SK-N-SH treated with all-trans-retinoic acid at 6 μM for 48 hours (cell line): ENCODE data around the gene FBLN5.

Source experiments
- ATAC-seq: fragments of 200-7000 bp; cut with Tn5 transposase; 3 replicates; pipeline ENCODE4 v1.9.1; 2020; ENCODE audit warnings: mild to moderate bottlenecking, moderate library complexity
- ARNTL ChIP-seq: fragments of 450-650 bp; formaldehyde crosslinking; IDR thresholded peaks from 2 replicates; pipeline ENCODE4 v1.5.0; 2020; ENCODE audit warnings: low read depth, mild to moderate bottlenecking, moderate library complexity, borderline replicate concordance
- BACH2 ChIP-seq: fragments of 250-450 bp; sonication (Bioruptor Pico); IDR thresholded peaks from 2 replicates; pipeline ENCODE4 v1.9.0; 2021; ENCODE audit warnings: mild to moderate bottlenecking, borderline replicate concordance
- CREB5 ChIP-seq: fragments of 250-450 bp; sonication (Bioruptor Pico); IDR thresholded peaks from 2 replicates; pipeline ENCODE4 v1.5.1; 2020; ENCODE audit warnings: low read depth, mild to moderate bottlenecking, moderate library complexity
- CSDC2 ChIP-seq: fragments of 250-450 bp; sonication (Bioruptor Pico); IDR thresholded peaks from 2 replicates; pipeline ENCODE4 v1.5.0; 2020; ENCODE audit warnings: mild to moderate bottlenecking, moderate library complexity
- CSRNP3 ChIP-seq: fragments of 250-450 bp; sonication (Bioruptor Pico); IDR thresholded peaks from 2 replicates; pipeline ENCODE4 v1.5.1; 2021; ENCODE audit warnings: mild to moderate bottlenecking, moderate library complexity
- ESRRG ChIP-seq: fragments of 250-450 bp; sonication (Bioruptor Pico); IDR thresholded peaks from 2 replicates; pipeline ENCODE4 v1.6.1; 2021; ENCODE audit warnings: mild to moderate bottlenecking
- GLIS3 ChIP-seq: fragments of 250-450 bp; sonication (Bioruptor Pico); IDR thresholded peaks from 2 replicates; pipeline ENCODE4 v1.5.0; 2020; ENCODE audit warnings: mild to moderate bottlenecking, moderate library complexity
- ISL1 ChIP-seq: fragments of 250-450 bp; sonication (Bioruptor Pico); IDR thresholded peaks from 2 replicates; pipeline ENCODE4 v2.1.2; 2022; ENCODE audit warnings: mild to moderate bottlenecking, moderate library complexity
- OSR1 ChIP-seq: fragments of 250-450 bp; sonication (Bioruptor Pico); IDR thresholded peaks from 2 replicates; pipeline ENCODE4 v1.8.0; 2022; ENCODE audit warnings: moderate library complexity, mild to moderate bottlenecking, inconsistent platforms
- PATZ1 ChIP-seq: fragments of 250-450 bp; sonication (Bioruptor Pico); IDR thresholded peaks from 2 replicates; pipeline ENCODE4 v1.8.0; 2020; ENCODE audit warnings: mild to moderate bottlenecking, moderate library complexity, borderline replicate concordance
- POU6F1 ChIP-seq: fragments of 250-450 bp; sonication (Bioruptor Pico); IDR thresholded peaks from 2 replicates; pipeline ENCODE4 v1.8.0; 2021; ENCODE audit warnings: low read depth, mild to moderate bottlenecking, moderate library complexity, borderline replicate concordance
- RARB ChIP-seq: fragments of 250-450 bp; sonication (Bioruptor Pico); IDR thresholded peaks from 2 replicates; pipeline ENCODE4 v1.8.0; 2021; ENCODE audit warnings: mild to moderate bottlenecking, moderate library complexity
- TCF4 ChIP-seq: fragments of 250-450 bp; sonication (Bioruptor Pico); IDR thresholded peaks from 2 replicates; pipeline ENCODE4 v1.8.0; 2021; ENCODE audit warnings: mild to moderate bottlenecking, moderate library complexity, borderline replicate concordance
- TOX ChIP-seq: fragments of 250-450 bp; sonication (Bioruptor Pico); IDR thresholded peaks from 2 replicates; pipeline ENCODE4 v1.8.0; 2021; ENCODE audit warnings: mild to moderate bottlenecking, moderate library complexity, borderline replicate concordance
- TSHZ2 ChIP-seq: fragments of 250-450 bp; sonication (Bioruptor Pico); IDR thresholded peaks from 2 replicates; pipeline ENCODE4 v1.5.0; 2020; ENCODE audit warnings: mild to moderate bottlenecking, moderate library complexity
- ZC3H10 ChIP-seq: fragments of 250-450 bp; sonication (Bioruptor Pico); IDR thresholded peaks from 2 replicates; pipeline ENCODE4 v1.5.1; 2021; ENCODE audit warnings: mild to moderate bottlenecking, moderate library complexity
- ZFP3 ChIP-seq: fragments of 250-450 bp; sonication (Bioruptor Pico); IDR thresholded peaks from 2 replicates; pipeline ENCODE4 v1.5.0; 2020; ENCODE audit warnings: mild to moderate bottlenecking, moderate library complexity
- ZFP30 ChIP-seq: fragments of 450-650 bp; formaldehyde crosslinking; IDR thresholded peaks from 2 replicates; pipeline ENCODE4 v1.5.0; 2022; ENCODE audit warnings: mild to moderate bottlenecking, moderate library complexity
- ZNF565 ChIP-seq: fragments of 450-650 bp; formaldehyde crosslinking; conservative IDR thresholded peaks from 2 replicates; pipeline ENCODE4 v1.5.0; 2020; ENCODE audit warnings: low read depth, mild to moderate bottlenecking, moderate library complexity
- ZNF70 ChIP-seq: fragments of 450-650 bp; formaldehyde crosslinking; IDR thresholded peaks from 2 replicates; pipeline ENCODE4 v1.5.0; 2020; ENCODE audit warnings: mild to moderate bottlenecking, moderate library complexity
- ZNF8 ChIP-seq: fragments of 450-650 bp; formaldehyde crosslinking; IDR thresholded peaks from 2 replicates; pipeline ENCODE4 v1.5.0; 2020; ENCODE audit warnings: mild to moderate bottlenecking, moderate library complexity

Gene FBLN5

GRCh38 chr14:91891101-91891500 lies 56.4 kb downstream of the FBLN5 start:
- no peak for ATAC-seq
- TF ChIP-seq ZNF565 (CRISPR knock-in tag): no peak
- TF ChIP-seq ZFP30: no peak
- no peak for TF ChIP-seq TOX
- no peak for TF ChIP-seq BACH2 (CRISPR knock-in tag)
- TF ChIP-seq ARNTL (CRISPR knock-in tag): no peak
- TF ChIP-seq, all 23 proteins: peak for 0

GRCh38 chr14:91890291-91890749 lies 57.2 kb downstream of the FBLN5 start:
- ATAC-seq: no peak

GRCh38 chr14:91889477-91890211 lies 57.9 kb downstream of the FBLN5 start:
- no peak for TF ChIP-seq TCF4
- no peak for TF ChIP-seq RARB (CRISPR knock-in tag)
- no peak for TF ChIP-seq POU6F1 (CRISPR knock-in tag)
- TF ChIP-seq ZFP30: no peak
- no peak for TF ChIP-seq TSHZ2 (CRISPR knock-in tag)
- TF ChIP-seq ZNF70 (CRISPR knock-in tag): no peak
- TF ChIP-seq BACH2 (CRISPR knock-in tag): no peak
- TF ChIP-seq OSR1 (CRISPR knock-in tag): no peak
- no peak for TF ChIP-seq CSRNP3 (CRISPR knock-in tag)
- TF ChIP-seq ZFP3 (CRISPR knock-in tag): no peak
- no peak for TF ChIP-seq ESRRG
- no peak for TF ChIP-seq TOX
- no peak for TF ChIP-seq CSDC2
- TF ChIP-seq ZNF8 (CRISPR knock-in tag): no peak
- no peak for ATAC-seq

More at GRCh38 chr14:91890291-91890749, 57.2 kb downstream of the FBLN5 start:
- TF ChIP-seq ZNF565 (CRISPR knock-in tag): no peak
- TF ChIP-seq ZFP3 (CRISPR knock-in tag): no peak
- TF ChIP-seq TOX: no peak
- TF ChIP-seq POU6F1 (CRISPR knock-in tag): no peak
- no peak for TF ChIP-seq ZC3H10
- TF ChIP-seq ISL1 (CRISPR knock-in tag): no peak
- TF ChIP-seq PATZ1 (CRISPR knock-in tag): no peak
- no peak for TF ChIP-seq BACH2 (CRISPR knock-in tag)
- TF ChIP-seq GLIS3: no peak
- no peak for TF ChIP-seq ZNF8 (CRISPR knock-in tag)
- TF ChIP-seq ESRRG: no peak
- TF ChIP-seq CREB5 (CRISPR knock-in tag): no peak
